Ishikawa (cell line): ENCODE data around the gene LYSMD3.

Experiments used
- CEBPB ChIP-seq: IDR thresholded peaks from 2 replicates; pipeline ENCODE4 v1.6.1; 2012
- CREB1 ChIP-seq: IDR thresholded peaks from 2 replicates; pipeline ENCODE4 v1.6.1; 2012; ENCODE audit warnings: low read depth
- EGR1 ChIP-seq: IDR thresholded peaks from 2 replicates; pipeline ENCODE4 v1.6.1; 2012
- EP300 ChIP-seq: IDR thresholded peaks from 2 replicates; pipeline ENCODE4 v1.6.1; 2012; ENCODE audit warnings: borderline replicate concordance
- FOXM1 ChIP-seq: IDR thresholded peaks from 2 replicates; pipeline ENCODE4 v1.6.1; 2012; ENCODE audit warnings: low read depth, borderline replicate concordance
- NFIC ChIP-seq: IDR thresholded peaks from 2 replicates; pipeline ENCODE4 v1.6.1; 2012
- RAD21 ChIP-seq: IDR thresholded peaks from 2 replicates; pipeline ENCODE4 v1.6.1; 2012; ENCODE audit warnings: low read depth
- TAF1 ChIP-seq: IDR thresholded peaks from 2 replicates; pipeline ENCODE4 v1.6.1; 2012; ENCODE audit warnings: low read depth, mild to moderate bottlenecking
- TCF12 ChIP-seq: IDR thresholded peaks from 2 replicates; pipeline ENCODE4 v1.6.1; 2012; ENCODE audit warnings: low read depth
- TEAD4 ChIP-seq: IDR thresholded peaks from 2 replicates; pipeline ENCODE4 v1.6.1; 2012
- YY1 ChIP-seq: IDR thresholded peaks from 2 replicates; pipeline ENCODE4 v1.6.1; 2012; ENCODE audit warnings: low read depth
- ZBTB7A ChIP-seq: IDR thresholded peaks from 2 replicates; pipeline ENCODE4 v1.6.1; 2012; ENCODE audit warnings: low read depth
- TF ChIP-seq, protein P1 (sequence below): IDR thresholded peaks from 2 replicates; pipeline ENCODE4 v1.6.1; 2012; ENCODE audit warnings: low read depth, mild to moderate bottlenecking
- TF ChIP-seq, protein P2 (sequence below): IDR thresholded peaks from 2 replicates; pipeline ENCODE4 v1.6.1; 2012
- TF ChIP-seq, protein P3 (sequence below): IDR thresholded peaks from 2 replicates; pipeline ENCODE4 v1.6.1; 2012

Gene LYSMD3

DNA sequence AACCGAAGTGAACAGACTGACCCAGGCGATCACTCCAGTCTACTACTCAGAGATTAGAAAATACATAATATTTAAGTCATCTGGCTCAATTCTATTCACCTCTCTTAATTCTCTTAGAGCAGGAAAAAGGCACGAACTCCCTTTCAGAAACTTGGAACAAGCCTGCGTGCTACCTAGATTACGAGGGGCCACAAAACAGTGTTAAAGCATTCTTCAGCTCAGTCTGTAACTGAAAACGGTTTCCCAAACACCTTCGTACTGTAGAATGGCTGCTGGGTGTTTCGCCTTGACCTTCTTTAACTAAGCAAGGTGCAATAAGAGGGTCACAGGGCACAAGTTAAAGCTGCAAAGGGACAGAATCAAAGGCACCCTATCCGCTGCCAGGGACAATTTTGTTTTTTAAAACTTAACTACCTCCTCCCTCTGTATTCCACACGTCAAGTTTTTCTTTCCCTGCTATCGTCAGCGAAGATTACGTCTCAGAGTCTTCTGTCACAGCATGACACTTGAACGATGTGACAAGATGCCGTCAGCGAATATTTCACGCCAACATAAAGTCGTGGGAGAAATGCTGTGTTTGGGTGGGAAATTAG is 687 bp downstream of the LYSMD3 start:
- TF ChIP-seq TAF1 (no peak), ZBTB7A (no peak)

DNA sequence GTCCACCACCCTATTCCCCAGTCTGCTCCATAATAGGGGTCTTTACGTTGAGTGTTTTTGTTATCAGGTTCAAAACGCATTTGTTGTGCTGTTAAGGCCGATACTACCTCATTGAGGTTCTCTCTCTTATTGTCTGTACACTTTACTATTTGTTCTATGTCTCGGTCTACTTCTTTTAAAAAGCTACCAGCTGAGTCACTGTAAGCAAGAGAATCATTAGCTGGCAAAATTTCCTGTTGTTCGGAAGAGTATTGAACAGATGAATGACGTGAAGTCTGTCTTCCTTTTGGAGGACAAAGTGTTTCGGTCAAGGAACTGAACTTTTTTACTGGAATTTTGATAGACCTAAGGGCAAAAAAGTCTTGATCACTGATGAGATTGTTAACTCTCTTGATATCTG is 10.3 kb downstream of the LYSMD3 start:
- no peak for TF ChIP-seq CEBPB
- TF ChIP-seq EP300: no peak
- no peak for TF ChIP-seq RAD21
- TF ChIP-seq TCF12: no peak
- no peak for TF ChIP-seq ZBTB7A
- TF ChIP-seq YY1: no peak
- TF ChIP-seq NFIC: no peak
- no peak for TF ChIP-seq TEAD4

DNA sequence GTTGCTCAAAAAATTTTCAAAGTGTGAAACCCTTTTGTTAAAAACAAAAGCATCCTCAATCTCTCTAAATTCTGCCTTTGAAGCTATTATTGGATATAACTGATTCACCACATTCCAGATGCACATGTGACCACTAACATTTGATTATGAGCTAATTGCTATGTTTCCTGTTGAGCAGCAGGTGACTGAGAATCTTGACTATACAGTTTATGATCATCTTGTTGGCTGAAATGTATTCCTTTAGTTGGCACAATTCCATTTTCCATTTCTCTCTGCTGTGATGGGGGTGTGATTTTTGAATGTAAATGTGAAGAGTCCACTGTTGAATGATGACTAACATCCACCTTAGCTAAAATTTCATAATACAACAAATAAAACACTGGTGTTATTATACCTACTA is 10.7 kb downstream of the LYSMD3 start:
- TF ChIP-seq, protein P1, sequence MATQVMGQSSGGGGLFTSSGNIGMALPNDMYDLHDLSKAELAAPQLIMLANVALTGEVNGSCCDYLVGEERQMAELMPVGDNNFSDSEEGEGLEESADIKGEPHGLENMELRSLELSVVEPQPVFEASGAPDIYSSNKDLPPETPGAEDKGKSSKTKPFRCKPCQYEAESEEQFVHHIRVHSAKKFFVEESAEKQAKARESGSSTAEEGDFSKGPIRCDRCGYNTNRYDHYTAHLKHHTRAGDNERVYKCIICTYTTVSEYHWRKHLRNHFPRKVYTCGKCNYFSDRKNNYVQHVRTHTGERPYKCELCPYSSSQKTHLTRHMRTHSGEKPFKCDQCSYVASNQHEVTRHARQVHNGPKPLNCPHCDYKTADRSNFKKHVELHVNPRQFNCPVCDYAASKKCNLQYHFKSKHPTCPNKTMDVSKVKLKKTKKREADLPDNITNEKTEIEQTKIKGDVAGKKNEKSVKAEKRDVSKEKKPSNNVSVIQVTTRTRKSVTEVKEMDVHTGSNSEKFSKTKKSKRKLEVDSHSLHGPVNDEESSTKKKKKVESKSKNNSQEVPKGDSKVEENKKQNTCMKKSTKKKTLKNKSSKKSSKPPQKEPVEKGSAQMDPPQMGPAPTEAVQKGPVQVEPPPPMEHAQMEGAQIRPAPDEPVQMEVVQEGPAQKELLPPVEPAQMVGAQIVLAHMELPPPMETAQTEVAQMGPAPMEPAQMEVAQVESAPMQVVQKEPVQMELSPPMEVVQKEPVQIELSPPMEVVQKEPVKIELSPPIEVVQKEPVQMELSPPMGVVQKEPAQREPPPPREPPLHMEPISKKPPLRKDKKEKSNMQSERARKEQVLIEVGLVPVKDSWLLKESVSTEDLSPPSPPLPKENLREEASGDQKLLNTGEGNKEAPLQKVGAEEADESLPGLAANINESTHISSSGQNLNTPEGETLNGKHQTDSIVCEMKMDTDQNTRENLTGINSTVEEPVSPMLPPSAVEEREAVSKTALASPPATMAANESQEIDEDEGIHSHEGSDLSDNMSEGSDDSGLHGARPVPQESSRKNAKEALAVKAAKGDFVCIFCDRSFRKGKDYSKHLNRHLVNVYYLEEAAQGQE: no peak
- no peak for TF ChIP-seq NFIC

DNA sequence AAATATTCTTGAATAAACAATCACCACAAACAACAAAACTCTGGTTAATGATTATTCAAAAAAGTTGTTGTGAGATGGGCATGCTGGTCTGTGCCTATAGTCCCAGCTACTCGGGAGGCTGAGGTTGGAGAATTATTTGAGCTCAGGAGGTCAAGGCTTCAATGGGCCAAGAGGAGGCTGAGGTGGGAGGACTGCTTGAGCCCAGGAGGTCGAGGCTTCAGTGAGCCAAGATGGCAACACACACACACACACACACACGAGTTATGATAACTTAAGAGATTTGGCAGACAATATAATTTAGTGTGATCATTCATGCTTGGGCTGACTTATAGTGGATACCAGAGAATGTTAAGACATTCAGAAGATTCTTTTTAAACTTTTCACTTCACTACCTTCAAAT is 14.9 kb downstream of the LYSMD3 start:
- TF ChIP-seq, protein P2, sequence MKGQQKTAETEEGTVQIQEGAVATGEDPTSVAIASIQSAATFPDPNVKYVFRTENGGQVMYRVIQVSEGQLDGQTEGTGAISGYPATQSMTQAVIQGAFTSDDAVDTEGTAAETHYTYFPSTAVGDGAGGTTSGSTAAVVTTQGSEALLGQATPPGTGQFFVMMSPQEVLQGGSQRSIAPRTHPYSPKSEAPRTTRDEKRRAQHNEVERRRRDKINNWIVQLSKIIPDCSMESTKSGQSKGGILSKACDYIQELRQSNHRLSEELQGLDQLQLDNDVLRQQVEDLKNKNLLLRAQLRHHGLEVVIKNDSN: no peak
- TF ChIP-seq YY1 (no peak), EP300 (no peak), TAF1 (no peak)
- TF ChIP-seq, protein P3, sequence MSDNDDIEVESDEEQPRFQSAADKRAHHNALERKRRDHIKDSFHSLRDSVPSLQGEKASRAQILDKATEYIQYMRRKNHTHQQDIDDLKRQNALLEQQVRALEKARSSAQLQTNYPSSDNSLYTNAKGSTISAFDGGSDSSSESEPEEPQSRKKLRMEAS: no peak

DNA sequence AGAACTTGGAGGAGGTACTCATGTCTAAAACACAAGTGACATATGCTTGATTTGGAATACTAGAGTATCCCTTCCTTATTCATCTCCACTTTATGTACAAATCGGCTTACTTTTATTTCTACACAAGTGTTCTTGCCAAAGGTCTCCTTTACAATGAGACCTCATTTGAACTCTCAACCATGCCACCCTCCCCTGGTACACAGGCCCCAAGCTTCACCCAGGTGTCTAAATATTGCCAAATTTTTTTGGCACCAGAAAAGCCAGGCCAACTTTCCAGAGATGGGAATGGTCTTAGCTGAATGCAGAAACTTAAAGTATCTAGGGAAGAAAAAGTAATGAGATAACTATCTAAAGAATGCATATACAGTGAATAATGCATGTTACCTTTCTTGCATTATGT is 18.9 kb downstream of the LYSMD3 start:
- TF ChIP-seq ZBTB7A (no peak), EGR1 (no peak), TCF12 (no peak), CREB1 (no peak)

DNA sequence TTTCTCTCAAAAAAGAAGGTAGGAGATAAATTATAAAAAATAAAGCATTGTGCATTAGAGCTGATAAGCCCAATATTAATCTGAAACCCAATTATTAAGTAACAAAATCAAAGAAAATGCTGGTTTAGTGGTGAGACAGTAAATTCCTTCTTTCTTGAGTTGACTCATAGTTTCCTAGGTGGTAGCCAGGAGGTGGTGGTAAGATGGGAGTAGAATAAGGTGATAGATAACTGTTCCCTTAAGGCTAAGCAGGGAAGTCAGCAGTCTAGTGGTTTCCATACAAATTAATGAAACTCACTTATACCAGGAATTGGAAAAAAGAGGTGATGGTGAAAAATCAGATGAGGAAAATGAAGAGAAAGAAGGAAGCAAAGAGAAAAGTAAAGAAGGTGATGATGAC is 23.2 kb downstream of the LYSMD3 start:
- TF ChIP-seq CREB1: no peak
- TF ChIP-seq TEAD4: no peak
- no peak for TF ChIP-seq CEBPB
- TF ChIP-seq, protein P2: no peak
- TF ChIP-seq TAF1: no peak
- TF ChIP-seq TCF12: no peak
- TF ChIP-seq EGR1: no peak

DNA sequence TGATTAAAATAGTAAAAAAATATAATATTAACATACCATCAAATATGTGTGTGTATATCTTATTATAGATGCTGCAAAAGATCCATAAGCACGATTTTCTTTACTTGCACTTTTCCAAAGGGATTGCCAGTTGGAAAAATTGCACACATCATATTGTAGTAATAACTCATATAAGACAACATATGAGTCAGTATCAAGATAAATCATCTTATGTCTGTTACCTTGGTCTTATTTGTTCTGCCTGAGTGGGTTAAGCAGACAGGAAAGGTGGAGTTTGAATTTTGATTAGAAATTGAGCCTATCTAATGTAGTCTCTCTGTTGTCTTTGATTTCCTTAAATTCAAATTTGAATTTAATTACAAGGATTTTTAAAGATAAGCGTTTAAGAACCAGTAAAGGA is 24.6 kb downstream of the LYSMD3 start:
- TF ChIP-seq, protein P1: no peak
- TF ChIP-seq NFIC (no peak), CREB1 (no peak), TEAD4 (no peak)

DNA sequence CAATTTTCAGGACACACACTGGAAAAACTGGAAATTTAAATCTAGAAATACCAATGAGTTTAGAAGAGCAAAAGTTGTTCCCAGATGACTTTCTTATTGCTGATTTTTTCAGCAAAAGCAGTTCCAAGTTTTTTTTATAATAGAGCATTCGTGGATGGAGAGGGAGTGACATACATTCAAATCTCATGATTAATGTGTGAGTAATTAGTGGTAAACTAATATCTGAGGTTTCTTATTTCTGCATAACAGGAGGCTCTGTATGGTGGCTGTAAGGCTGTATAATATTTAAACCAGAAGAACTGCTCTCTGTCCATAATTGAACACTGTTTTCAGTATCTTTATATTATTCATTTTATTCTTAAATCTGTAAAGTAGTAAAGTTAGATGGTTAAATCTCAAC is 25.8 kb downstream of the LYSMD3 start:
- TF ChIP-seq, protein P1: no peak
- no peak for TF ChIP-seq FOXM1
- TF ChIP-seq EP300: no peak
- no peak for TF ChIP-seq CEBPB
- TF ChIP-seq ZBTB7A: no peak
- no peak for TF ChIP-seq EGR1
- TF ChIP-seq, protein P3: no peak
- TF ChIP-seq TEAD4: no peak
- TF ChIP-seq CREB1: no peak
- no peak for TF ChIP-seq YY1
- TF ChIP-seq, protein P2: no peak
- no peak for TF ChIP-seq TCF12
- no peak for TF ChIP-seq TAF1
- TF ChIP-seq RAD21: no peak
- TF ChIP-seq NFIC: no peak
